GM23248 (cell line): ENCODE data around the gene ORM2. TPM values are rescaled to one million over a fixed set of nuclear protein-coding genes. Genes with fewer than 3 reads are reported as not detected.
A peak's percentile ranks its signal among the peaks of the same experiment; 100 is the strongest.

Experiments
- DNase-seq: peaks from one replicate; pipeline ENCODE4 v3.0.0-alpha.2; 2015
- H2AFZ ChIP-seq: fragments of 200-600 bp; sonication (generic); 2 replicates; pipeline ENCODE4 v1.6.1; 2016; ENCODE audit warnings: antibody characterized with exemption
- H3F3A ChIP-seq: fragments of 200-600 bp; sonication (generic); 2 replicates; pipeline ENCODE4 v1.6.1; 2016; ENCODE audit warnings: mild to moderate bottlenecking, antibody characterized with exemption, mixed run types; ENCODE audit not compliant: insufficient read depth
- H3K27ac ChIP-seq: fragments of 200-600 bp; sonication (generic); 2 replicates; pipeline ENCODE4 v1.5.1; 2016; ENCODE audit warnings: mild to moderate bottlenecking
- H3K27me3 ChIP-seq: fragments of 200-600 bp; sonication (generic); replicated peaks from 2 replicates; pipeline ENCODE4 v1.6.1; 2016; ENCODE audit warnings: mild to moderate bottlenecking; ENCODE audit not compliant: insufficient read depth
- H3K36me3 ChIP-seq: fragments of 200-600 bp; sonication (generic); 2 replicates; pipeline ENCODE4 v1.6.1; 2016; ENCODE audit warnings: low read depth, mild to moderate bottlenecking
- H3K4me1 ChIP-seq: fragments of 200-600 bp; sonication (generic); 2 replicates; pipeline ENCODE4 v1.6.1; 2016; ENCODE audit warnings: mild to moderate bottlenecking; ENCODE audit not compliant: insufficient read depth
- H3K4me2 ChIP-seq: fragments of 200-600 bp; sonication (generic); one replicate; pipeline ENCODE4 v1.6.1; 2016; ENCODE audit warnings: mild to moderate bottlenecking; ENCODE audit not compliant: unreplicated experiment
- H3K4me3 ChIP-seq: fragments of 200-600 bp; sonication (generic); 2 replicates; pipeline ENCODE4 v1.5.1; 2016; ENCODE audit warnings: mild to moderate bottlenecking
- H3K79me2 ChIP-seq: fragments of 200-600 bp; sonication (generic); 2 replicates; pipeline ENCODE4 v1.6.1; 2016; ENCODE audit warnings: mild to moderate bottlenecking; ENCODE audit not compliant: insufficient read depth
- H3K9ac ChIP-seq: fragments of 200-600 bp; sonication (generic); 2 replicates; pipeline ENCODE4 v1.6.1; 2016; ENCODE audit warnings: mild to moderate bottlenecking
- H3K9me2 ChIP-seq: fragments of 200-600 bp; sonication (generic); 2 replicates; pipeline ENCODE4 v1.6.1; 2016; ENCODE audit warnings: mixed run types, mild to moderate bottlenecking, moderate library complexity; ENCODE audit not compliant: insufficient read depth
- H3K9me3 ChIP-seq: fragments of 200-600 bp; sonication (generic); one replicate; pipeline ENCODE4 v1.6.1; 2017; ENCODE audit warnings: low read depth
- H4K20me1 ChIP-seq: fragments of 200-600 bp; sonication (generic); 2 replicates; pipeline ENCODE4 v1.6.0; 2016; ENCODE audit not compliant: insufficient read depth
- EZH2 ChIP-seq: fragments of 200-600 bp; sonication (generic); IDR thresholded peaks from 2 replicates; pipeline ENCODE4 v1.6.1; 2018; ENCODE audit warnings: antibody characterized with exemption, mild to moderate bottlenecking; ENCODE audit not compliant: insufficient read depth, poor library complexity, severe bottlenecking
- EZH2phosphoT487 ChIP-seq: fragments of 200-600 bp; sonication (generic); IDR thresholded peaks from 2 replicates; pipeline ENCODE4 v1.6.1; 2018; ENCODE audit warnings: antibody characterized with exemption, moderate library complexity, mild to moderate bottlenecking, low read depth; ENCODE audit not compliant: insufficient read depth
- WGBS, 2 experiments: methylation state at CpG; one replicate each; pipeline ENCODE4 v1.1.6; 2015 to 2017; ENCODE audit warnings: low lambda C conversion rate in 2 of 2, low coverage in 1 of 2; ENCODE audit errors: missing lambda C conversion rate in 2 of 2; 5-methylcytosine and 5-hydroxymethylcytosine counted together
- in situ Hi-C: fragments of 300-500 bp; cut with MboI; formaldehyde crosslinking; loops from 2 replicates; pipeline ENCODE4 v1.15.0; 2020
- polyA plus RNA-seq: library from polyadenylated mRNA; unstranded; fragments of >200 nt; fragmentation: Nextera tagmentation; extraction: Ambion mirVana; gene quantifications from 2 replicates; pipeline ENCODE4 v1.2.1, GENCODE V29; 2016
- total RNA-seq: library from RNA; depleted of rRNA; stranded (reverse); fragments of >200 nt; shearing (Covaris generic); gene quantifications from 2 replicates; pipeline ENCODE4 v1.2.3, GENCODE V29; 2014

Gene ORM2
- total and polyA plus RNA-seq, 2 experiments from 2014 or later = not detected

GRCh38 chr9:114364134-114365041 is 34.7 kb downstream of the ORM2 start:
- 48 to 59% methylated on average over 6 of the region's 6 CpGs for WGBS, 2 experiments
- in situ Hi-C loops = no loop called here
- H3K27ac ChIP-seq = peak overlapping the region; percentile 82
- TF ChIP-seq EZH2 (no peak), EZH2phosphoT487 (0 out of 2 replicates have a peak, but pooled peaks have one; percentile 59)
- peak; percentile 89 for DNase-seq
- H3K9ac ChIP-seq = peak overlapping the region; percentile 49
- no peaks in the 10 kb centered on the region for H3K79me2 ChIP-seq
- no peak overlapping the region for H3K4me3 ChIP-seq
- H4K20me1 ChIP-seq = no peaks in the 10 kb centered on the region
- no peaks in the 10 kb centered on the region for H3K9me2 ChIP-seq
- H3F3A ChIP-seq = peaks cover 38% of the 10 kb centered on the region
- peak overlapping the region; percentile 18 for H3K4me2 ChIP-seq
- H3K4me1 ChIP-seq = peaks cover 38% of the 10 kb centered on the region
- no peak overlapping the region for H2AFZ ChIP-seq
- H3K9me3 ChIP-seq = no peaks in the 10 kb centered on the region
- H3K27me3 ChIP-seq = no peaks in the 10 kb centered on the region
- peaks cover 5% of the 10 kb centered on the region; the same call in 1 of the 2 replicates for H3K36me3 ChIP-seq

- Histone ChIP-seq H3K4me1 (peaks cover 38% of the 10 kb centered on the region), H3K9me3 (no peaks in the 10 kb centered on the region), H2AFZ (no peak overlapping the region), H4K20me1 (no peaks in the 10 kb centered on the region), H3K27me3 (no peaks in the 10 kb centered on the region), H3K36me3 (peaks cover 5% of the 10 kb centered on the region; the same call in 1 of the 2 replicates), H3K9me2 (no peaks in the 10 kb centered on the region), H3K79me2 (no peaks in the 10 kb centered on the region), H3K9ac (no peak overlapping the region), H3K27ac (peak overlapping the region; percentile 82), H3F3A (peaks cover 38% of the 10 kb centered on the region), H3K4me3 (no peak overlapping the region), H3K4me2 (no peak overlapping the region)
- in situ Hi-C loops = no loop called here
- 93 to 97% methylated on average over 2 of the region's 2 CpGs for WGBS, 2 experiments
- no peak for TF ChIP-seq EZH2phosphoT487
- DNase-seq = no peak
Observed at GRCh38 chr9:114365194-114365593, 35.5 kb downstream of the ORM2 start.

GRCh38 chr9:114366334-114367128 is 36.9 kb downstream of the ORM2 start:
- Histone ChIP-seq H3K4me3 (no peak overlapping the region), H3K9ac (peak overlapping the region; percentile 9; the same call in 1 of the 2 replicates), H3K9me2 (no peaks in the 10 kb centered on the region), H3F3A (peaks cover 38% of the 10 kb centered on the region), H3K27me3 (no peaks in the 10 kb centered on the region), H2AFZ (no peak overlapping the region), H3K4me1 (peaks cover 38% of the 10 kb centered on the region), H3K79me2 (no peaks in the 10 kb centered on the region), H4K20me1 (no peaks in the 10 kb centered on the region), H3K9me3 (no peaks in the 10 kb centered on the region), H3K4me2 (peak overlapping the region; percentile 23), H3K27ac (peak overlapping the region; percentile 77), H3K36me3 (no peaks in the 10 kb centered on the region)
- TF ChIP-seq EZH2phosphoT487 = no peak
- no peak for TF ChIP-seq EZH2
- DNase-seq = peak; percentile 84
- 33 to 36% methylated on average over 10 of the region's 10 CpGs for WGBS, 2 experiments
- in situ Hi-C loops = no loop called here

GRCh38 chr9:114367366-114367765 is 37.7 kb downstream of the ORM2 start:
- Histone ChIP-seq H4K20me1 (no peaks in the 10 kb centered on the region), H3K9ac (no peak overlapping the region), H3K27ac (no peak overlapping the region), H2AFZ (no peak overlapping the region), H3K36me3 (no peaks in the 10 kb centered on the region), H3K79me2 (no peaks in the 10 kb centered on the region), H3K9me2 (no peaks in the 10 kb centered on the region), H3K4me2 (no peak overlapping the region), H3K27me3 (no peaks in the 10 kb centered on the region), H3K4me3 (no peak overlapping the region), H3K9me3 (no peaks in the 10 kb centered on the region), H3F3A (peaks cover 38% of the 10 kb centered on the region), H3K4me1 (peaks cover 38% of the 10 kb centered on the region)
- in situ Hi-C loops = no loop called here
- DNase-seq = no peak
- WGBS, 2 experiments = 80 to 82% methylated on average over 6 of the region's 6 CpGs
- TF ChIP-seq EZH2 (no peak), EZH2phosphoT487 (no peak)
